IMR-90 (cell line): Measurements from ENCODE around the gene FAM20A. TPM values are rescaled to one million over a fixed set of nuclear protein-coding genes. Genes with fewer than 3 reads are reported as not detected.

ENCODE experiments used
- ATAC-seq: fragments of 200-7000 bp; cut with Tn5 transposase; 2 replicates; pipeline ENCODE4 v1.9.1; 2020; ENCODE audit warnings: low read depth, mild to moderate bottlenecking, moderate library complexity
- BruUV-seq: library from RNA; stranded (reverse); fragments of 400-500 nt; replicated peaks from 2 replicates; lab custom pipeline; 2021; lab: Mats Ljungman, UMichigan
- CTCF ChIA-PET: fragments of 300-600 bp; formaldehyde crosslinking; extraction: SDS; loops from one replicate; lab custom pipeline; 2021; ENCODE audit warnings: antibody characterized with exemption; lab: Yijun Ruan, JAX
- POLR2A ChIA-PET: fragments of 300-600 bp; sonication (Branson Sonifier 250); formaldehyde crosslinking; loops from one replicate; lab custom pipeline; 2022; ENCODE audit warnings: antibody characterized with exemption; ENCODE audit not compliant: unreplicated experiment; lab: Charles Lee
- DNase-seq: peaks from one replicate; pipeline ENCODE4 v3.0.0; 2013
- H2AFZ ChIP-seq: replicated peaks from 2 replicates; pipeline ENCODE3; 2013; ENCODE audit warnings: low read length, mild to moderate bottlenecking; ENCODE audit not compliant: poor library complexity
- H2AK5ac ChIP-seq: 2 replicates; pipeline ENCODE4 v1.6.1; 2013; ENCODE audit warnings: low read depth, low read length, inconsistent platforms
- H2AK9ac ChIP-seq: replicated peaks from 2 replicates; pipeline ENCODE3; 2013; ENCODE audit warnings: mild to moderate bottlenecking, low read depth, low read length, moderate library complexity; ENCODE audit not compliant: poor library complexity
- H2BK120ac ChIP-seq: 2 replicates; pipeline ENCODE4 v1.6.1; 2013; ENCODE audit warnings: low read depth, low read length, inconsistent platforms
- H2BK15ac ChIP-seq: 3 replicates; pipeline ENCODE4 v1.6.1; 2013; ENCODE audit warnings: low read depth, low read length, inconsistent platforms
- H2BK20ac ChIP-seq: 2 replicates; pipeline ENCODE4 v1.6.1; 2013; ENCODE audit warnings: low read depth, mild to moderate bottlenecking, inconsistent platforms, low read length, moderate library complexity
- H2BK5ac ChIP-seq: 2 replicates; pipeline ENCODE4 v1.6.1; 2013; ENCODE audit warnings: mild to moderate bottlenecking, low read depth, low read length, inconsistent platforms; ENCODE audit not compliant: poor library complexity, severe bottlenecking
- H3K14ac ChIP-seq: replicated peaks from 2 replicates; pipeline ENCODE4 v1.6.1; 2013; ENCODE audit warnings: low read depth, low read length, inconsistent platforms
- H3K18ac ChIP-seq: 2 replicates; pipeline ENCODE4 v1.6.1; 2013; ENCODE audit warnings: low read depth, low read length, control low read depth
- H3K23ac ChIP-seq: 2 replicates; pipeline ENCODE4 v1.6.1; 2013; ENCODE audit warnings: low read depth, low read length, inconsistent platforms
- H3K27ac ChIP-seq: 2 replicates; pipeline ENCODE4 v1.5.1; 2013; ENCODE audit warnings: mild to moderate bottlenecking, control low read depth, low read length; ENCODE audit not compliant: insufficient read depth
- H3K27me3 ChIP-seq: 2 replicates; pipeline ENCODE4 v1.6.1; 2013; ENCODE audit warnings: low read length; ENCODE audit not compliant: control insufficient read depth, insufficient read depth
- H3K36me3 ChIP-seq: 2 replicates; pipeline ENCODE4 v1.6.1; 2013; ENCODE audit warnings: low read length, mixed read lengths; ENCODE audit not compliant: control insufficient read depth, insufficient read depth
- H3K4ac ChIP-seq: 2 replicates; pipeline ENCODE4 v1.6.1; 2013; ENCODE audit warnings: low read depth, low read length, inconsistent platforms
- H3K4me1 ChIP-seq: 2 replicates; pipeline ENCODE4 v1.6.1; 2013; ENCODE audit warnings: low read length, mixed read lengths; ENCODE audit not compliant: control insufficient read depth, insufficient read depth
- H3K4me2 ChIP-seq: 2 replicates; pipeline ENCODE4 v1.6.1; 2013; ENCODE audit warnings: low read depth, mild to moderate bottlenecking, control low read depth, low read length, moderate library complexity
- H3K4me3 ChIP-seq: 2 replicates; pipeline ENCODE4 v1.5.1; 2013; ENCODE audit warnings: low read depth, mild to moderate bottlenecking, control low read depth, low read length, moderate library complexity; ENCODE audit not compliant: insufficient read depth
- H3K56ac ChIP-seq: 2 replicates; pipeline ENCODE4 v1.6.1; 2013; ENCODE audit warnings: low read length, inconsistent platforms; ENCODE audit not compliant: insufficient read depth; ENCODE audit errors: extremely low read depth
- H3K79me1 ChIP-seq, 2 experiments: 2 replicates each; pipeline ENCODE4 v1.6.1; 2013; ENCODE audit warnings: low read length in 2 of 2, inconsistent platforms in 1 of 2, low read depth in 1 of 2
- H3K9ac ChIP-seq: 2 replicates; pipeline ENCODE4 v1.6.1; 2013; ENCODE audit warnings: low read depth, low read length, control low read depth
- H3K9me1 ChIP-seq: 2 replicates; pipeline ENCODE4 v1.6.1; 2013; ENCODE audit warnings: low read length, inconsistent platforms; ENCODE audit not compliant: insufficient read depth
- H3K9me3 ChIP-seq: 2 replicates; pipeline ENCODE4 v1.6.1; 2013; ENCODE audit warnings: low read length; ENCODE audit not compliant: control insufficient read depth, insufficient read depth
- H4K20me1 ChIP-seq: 2 replicates; pipeline ENCODE4 v1.6.1; 2013; ENCODE audit warnings: low read length, inconsistent platforms; ENCODE audit not compliant: insufficient read depth
- H4K5ac ChIP-seq: 2 replicates; pipeline ENCODE4 v1.6.1; 2013; ENCODE audit warnings: mild to moderate bottlenecking, low read depth, low read length, control low read depth
- H4K8ac ChIP-seq, 2 experiments: 2 replicates each; pipeline ENCODE4 v1.6.1; 2013; ENCODE audit warnings: low read depth in 2 of 2, low read length in 2 of 2, control low read depth in 1 of 2, inconsistent platforms in 1 of 2
- H4K91ac ChIP-seq: 2 replicates; pipeline ENCODE4 v1.6.1; 2013; ENCODE audit warnings: low read depth, low read length, inconsistent platforms; ENCODE audit not compliant: insufficient read depth
- MAZ ChIP-seq: IDR thresholded peaks from 2 replicates; pipeline ENCODE4 v1.6.1; 2012; ENCODE audit warnings: low read depth, mild to moderate bottlenecking, low read length, improper control_type of control experiment, moderate library complexity, borderline replicate concordance
- NFE2L2 ChIP-seq: fragments of 150-350 bp; IDR thresholded peaks from 2 replicates; pipeline ENCODE4 v1.6.1; 2016; ENCODE audit warnings: low read depth, mild to moderate bottlenecking, low read length
- WGBS, 2 experiments: methylation state at CpG; one replicate each; pipeline versions ENCODE4 v1.1.5 to v1.1.7; 2013; ENCODE audit warnings: missing lambda C conversion rate in 2 of 2; ENCODE audit not compliant: insufficient read length in 1 of 2; ENCODE audit errors: extremely low coverage in 2 of 2; 5-methylcytosine and 5-hydroxymethylcytosine counted together
- dilution Hi-C: fragments of 300-500 bp; cut with HindIII; formaldehyde crosslinking; loops from one replicate; pipeline ENCODE4 v1.14.3; 2018; ENCODE audit warnings: low sequenced_read_pairs; ENCODE audit not compliant: unreplicated experiment
- in situ Hi-C: fragments of 300-500 bp; cut with MboI; formaldehyde crosslinking; loops from 3 replicates; pipeline ENCODE4 v1.14.3; 2019; ENCODE audit warnings: low sequenced_read_pairs, inconsistent platforms, mixed read lengths
- intact Hi-C: fragments of 100-400 bp; cut with micrococcal nuclease; formaldehyde crosslinking; loops from 2 replicates; pipeline ENCODE4 v1.10.0; 2022
- polyA plus RNA-seq, 3 experiments: library from polyadenylated mRNA; depleted of rRNA; stranded (reverse); fragments of >200 nt; gene quantifications; 2 replicates each; pipeline ENCODE4 v1.2.3, GENCODE V29; 2012; ENCODE audit warnings: low replicate concordance in 1 of 3
- total RNA-seq: library from RNA; depleted of rRNA; stranded (reverse); fragments of >200 nt; gene quantifications from 2 replicates; pipeline ENCODE4 v1.2.3, GENCODE V29; 2012

The FAM20A gene
- total and polyA plus RNA-seq, 2 of the 4 experiments (the other 2 are of a cell fraction): not detected

DNA sequence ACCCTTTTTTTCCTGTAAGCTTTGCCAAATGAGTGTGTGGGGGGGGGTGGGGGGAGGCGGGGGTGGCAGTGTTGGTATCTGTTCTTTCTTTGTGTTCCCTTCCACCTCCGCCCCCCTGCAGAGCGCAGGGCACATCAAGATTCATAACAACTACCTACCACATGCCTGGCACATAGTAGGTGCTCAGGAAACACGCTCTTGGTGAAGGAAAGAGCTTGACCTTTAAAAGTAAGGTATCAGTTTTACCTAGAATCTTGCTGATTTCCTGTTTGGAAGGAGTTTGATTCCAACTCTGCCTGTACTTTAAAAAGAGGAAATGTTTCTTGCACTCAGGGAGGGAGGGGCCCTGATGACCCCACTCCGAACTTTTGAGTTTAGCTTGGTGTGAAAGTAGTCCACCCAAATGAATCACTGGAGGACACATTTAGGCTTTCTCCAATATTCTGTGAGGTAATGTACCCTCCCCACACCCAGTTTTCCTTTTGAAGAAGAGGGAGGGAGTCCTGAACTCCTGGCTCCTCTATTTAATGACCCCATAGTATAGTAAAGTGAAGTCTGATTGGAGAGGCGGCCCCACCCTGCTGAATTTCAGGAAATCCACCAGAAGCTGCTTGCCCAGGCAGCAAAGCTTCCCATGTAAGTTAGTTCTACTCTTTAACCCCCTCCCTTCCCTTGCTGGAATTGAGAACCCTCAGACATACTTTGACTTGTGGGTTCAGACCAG is 560 bp upstream of the FAM20A start:
- Histone ChIP-seq H3K27ac (no peak overlapping the region), H2BK20ac (no peak overlapping the region), H3K4me1 (no peaks in the 10 kb centered on the region; the same call in 1 of the 2 replicates), H3K18ac (no peak overlapping the region), H2AFZ (no peak overlapping the region), H2AK5ac (no peak overlapping the region), H2BK120ac (no peak overlapping the region), H4K8ac (no peak overlapping the region), H3K36me3 (no peaks in the 10 kb centered on the region), H3K27me3 (peaks cover 49% of the 10 kb centered on the region), H4K91ac (no peak overlapping the region), H2BK15ac (no peak overlapping the region), H3K4ac (no peak overlapping the region), H3K23ac (no peak overlapping the region), H4K20me1 (no peaks in the 10 kb centered on the region), H3K4me3 (no peak overlapping the region), H3K79me1 (no peaks in the 10 kb centered on the region), H3K9ac (no peak overlapping the region), H3K9me1 (no peaks in the 10 kb centered on the region), H2BK5ac (no peak overlapping the region), H4K5ac (no peak overlapping the region), H2AK9ac (no peak overlapping the region), H3K9me3 (0 out of 2 replicates have a peak, but pooled peaks cover 1% of the 10 kb centered on the region), H3K56ac (no peak overlapping the region), H3K4me2 (no peak overlapping the region), H3K14ac (no peak overlapping the region)
- ATAC-seq (no peak), DNase-seq (no peak)
- no peak for TF ChIP-seq NFE2L2
- TF ChIP-seq MAZ: no peak
- CTCF ChIA-PET: no interaction called here
- intact Hi-C loops (no loop called here), dilution Hi-C loops (no loop called here), in situ Hi-C loops (no loop called here)
- no TSS peak for BruUV-seq
- POLR2A ChIA-PET: no interaction called here
- WGBS, 2 experiments: no CpG with 5 or more reads among the region's 6 CpGs
